Left ventricle myocardium inferior (tissue), 1 donor: ENCODE results near the gene MED7. TPM values are rescaled to one million over a fixed set of nuclear protein-coding genes. Genes with fewer than 3 reads are reported as not detected.

ENCODE experiments used
- DNase-seq: peaks from one replicate; pipeline ENCODE4 v3.0.0-alpha.2; 2020
- H3K27ac ChIP-seq: fragments of 200-600 bp; replicated peaks from 2 replicates; pipeline ENCODE4 v1.8.0; 2021
- H3K27me3 ChIP-seq: fragments of 200-600 bp; 2 replicates; pipeline ENCODE4 v1.8.0; 2021; ENCODE audit warnings: low read depth
- H3K36me3 ChIP-seq: fragments of 200-600 bp; 2 replicates; pipeline ENCODE4 v1.8.0; 2021
- H3K4me1 ChIP-seq: fragments of 200-600 bp; 2 replicates; pipeline ENCODE4 v1.8.0; 2021
- H3K4me3 ChIP-seq: fragments of 200-600 bp; 2 replicates; pipeline ENCODE4 v1.8.0; 2021; ENCODE audit warnings: mild to moderate bottlenecking, moderate library complexity
- H3K9me3 ChIP-seq: fragments of 200-600 bp; replicated peaks from 2 replicates; pipeline ENCODE4 v1.8.0; 2021
- intact Hi-C: fragments of 100-400 bp; cut with micrococcal nuclease; formaldehyde crosslinking; loops from one replicate; pipeline ENCODE4 v1.11.0; 2022
- total RNA-seq: library from RNA; stranded (reverse); fragmentation: NEBNext Ultra II Directional; extraction: Animal tissue kit (Norgen Biotek cat#: 25700); gene quantifications from one replicate; pipeline ENCODE4 v1.2.1, GENCODE V29; 2021
- TF ChIP-seq, protein P1 (sequence below): fragments of 200-600 bp; IDR thresholded peaks from 2 replicates; pipeline ENCODE4 v1.8.0; 2021; ENCODE audit warnings: antibody characterized with exemption, mild to moderate bottlenecking, borderline replicate concordance
- donor health status: DM: no; HTN: yes; CAD: no; lungs with severe emphysema.

MED7 gene
- total RNA-seq, 1 donor from 2014 or later, result 10.3 TPM

DNA sequence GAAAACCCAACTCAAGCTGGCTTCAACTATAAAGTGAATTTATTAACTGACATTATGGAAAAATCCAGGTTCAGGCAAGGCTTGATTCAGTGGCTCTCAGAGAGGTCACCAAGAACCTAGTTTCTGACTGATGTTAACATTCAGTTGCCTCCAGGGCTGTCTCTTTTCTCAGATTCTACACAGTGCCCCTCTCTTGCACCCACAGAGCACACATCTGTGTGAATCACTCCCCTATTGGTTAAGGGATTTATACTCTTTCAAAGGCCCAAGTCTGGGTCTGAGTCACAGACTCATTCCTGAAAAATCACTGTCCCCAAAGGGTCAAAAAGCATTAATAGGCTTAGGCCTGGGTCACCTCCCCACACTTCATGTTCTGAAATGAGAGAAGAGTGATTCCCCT, 27.7 kb downstream of the MED7 start:
- DNase-seq, result no peak
- TF ChIP-seq, protein P1, sequence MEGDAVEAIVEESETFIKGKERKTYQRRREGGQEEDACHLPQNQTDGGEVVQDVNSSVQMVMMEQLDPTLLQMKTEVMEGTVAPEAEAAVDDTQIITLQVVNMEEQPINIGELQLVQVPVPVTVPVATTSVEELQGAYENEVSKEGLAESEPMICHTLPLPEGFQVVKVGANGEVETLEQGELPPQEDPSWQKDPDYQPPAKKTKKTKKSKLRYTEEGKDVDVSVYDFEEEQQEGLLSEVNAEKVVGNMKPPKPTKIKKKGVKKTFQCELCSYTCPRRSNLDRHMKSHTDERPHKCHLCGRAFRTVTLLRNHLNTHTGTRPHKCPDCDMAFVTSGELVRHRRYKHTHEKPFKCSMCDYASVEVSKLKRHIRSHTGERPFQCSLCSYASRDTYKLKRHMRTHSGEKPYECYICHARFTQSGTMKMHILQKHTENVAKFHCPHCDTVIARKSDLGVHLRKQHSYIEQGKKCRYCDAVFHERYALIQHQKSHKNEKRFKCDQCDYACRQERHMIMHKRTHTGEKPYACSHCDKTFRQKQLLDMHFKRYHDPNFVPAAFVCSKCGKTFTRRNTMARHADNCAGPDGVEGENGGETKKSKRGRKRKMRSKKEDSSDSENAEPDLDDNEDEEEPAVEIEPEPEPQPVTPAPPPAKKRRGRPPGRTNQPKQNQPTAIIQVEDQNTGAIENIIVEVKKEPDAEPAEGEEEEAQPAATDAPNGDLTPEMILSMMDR, result no peak
- no peak overlapping the region for H3K4me3 ChIP-seq
- intact Hi-C loops, result no loop called here
- H3K27me3 ChIP-seq, result no peaks in the 10 kb centered on the region
- H3K27ac ChIP-seq, result peak overlapping the region; percentile 47
- H3K9me3 ChIP-seq, result no peaks in the 10 kb centered on the region
- H3K4me1 ChIP-seq, result no peaks in the 10 kb centered on the region
- no peaks in the 10 kb centered on the region for H3K36me3 ChIP-seq

DNA sequence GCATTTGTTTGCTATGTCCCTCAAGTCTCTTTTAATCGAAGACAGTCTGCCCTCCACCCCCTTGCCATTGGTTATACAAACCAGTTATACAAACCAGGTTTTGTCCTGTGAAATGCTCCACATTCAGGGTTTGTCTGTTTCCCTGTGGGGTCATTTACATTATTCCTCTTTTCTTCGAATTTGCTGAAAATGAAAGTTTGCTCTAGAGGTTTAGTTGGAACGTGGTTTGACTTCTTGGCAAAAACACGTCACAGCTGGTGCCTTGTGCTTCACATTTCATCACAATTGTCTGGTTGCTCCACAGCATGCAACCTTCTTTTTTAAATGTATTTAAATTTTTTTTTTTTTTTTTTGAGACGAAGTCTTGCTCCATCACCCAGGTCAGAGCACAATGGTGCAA, 29.7 kb downstream of the MED7 start:
- peaks cover 8% of the 10 kb centered on the region for H3K4me1 ChIP-seq
- no peaks in the 10 kb centered on the region for H3K27me3 ChIP-seq
- TF ChIP-seq, protein P1, result no peak
- no peak overlapping the region for H3K4me3 ChIP-seq
- H3K36me3 ChIP-seq, result no peaks in the 10 kb centered on the region
- H3K9me3 ChIP-seq, result no peaks in the 10 kb centered on the region
- intact Hi-C loops, result no loop called here
- DNase-seq, result no peak
- H3K27ac ChIP-seq, result no peak overlapping the region

DNA sequence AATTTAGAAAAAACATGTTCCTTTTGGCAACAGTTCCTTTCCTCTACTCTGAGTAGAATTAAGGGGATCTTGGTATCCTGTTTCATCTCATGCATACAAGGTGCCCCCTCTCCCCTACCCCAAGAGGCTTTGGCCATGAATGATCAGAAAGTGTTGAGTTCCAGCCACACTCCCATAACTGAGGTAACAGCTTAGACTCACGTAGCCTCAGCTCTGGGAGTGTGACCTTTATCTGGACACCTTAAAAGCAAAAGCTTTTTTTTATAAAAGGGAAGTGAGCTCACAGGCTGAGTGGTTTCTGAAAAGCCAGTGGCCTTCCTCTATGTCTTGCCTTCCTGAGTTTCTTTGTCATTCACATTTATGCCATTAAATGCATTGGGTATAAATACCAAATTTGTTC, 32.9 kb downstream of the MED7 start:
- H3K9me3 ChIP-seq, result no peaks in the 10 kb centered on the region
- H3K36me3 ChIP-seq, result no peaks in the 10 kb centered on the region
- TF ChIP-seq, protein P1, result no peak
- DNase-seq, result no peak
- intact Hi-C loops, result no loop called here
- peaks cover 8% of the 10 kb centered on the region for H3K4me1 ChIP-seq
- no peaks in the 10 kb centered on the region for H3K27me3 ChIP-seq
- H3K27ac ChIP-seq, result peak overlapping the region; percentile 32
- no peak overlapping the region for H3K4me3 ChIP-seq

DNA sequence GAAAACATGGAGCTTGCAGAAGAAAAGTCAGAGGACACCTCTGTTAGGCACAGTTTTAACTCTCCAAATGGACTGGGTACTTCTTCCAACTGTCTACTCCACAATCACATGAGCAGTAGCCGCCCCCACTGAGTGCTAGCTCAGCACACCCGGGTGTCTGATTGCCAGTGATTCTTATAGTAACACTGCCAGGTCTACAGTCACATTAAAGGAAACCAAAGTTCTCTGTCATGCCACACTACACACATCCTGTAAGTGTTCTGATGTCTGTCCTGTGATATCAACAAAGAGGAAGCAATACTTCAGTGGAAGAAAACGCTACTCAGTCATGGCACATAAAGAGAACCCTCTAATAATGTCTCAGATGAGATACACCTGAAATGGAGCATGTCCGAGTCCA, 33.7 kb downstream of the MED7 start, which contains the start of gene HAVCR2:
TSS of gene HAVCR2 (minus strand) at position 69 of the 400 bp plus-strand sequence. CDS start at position 8, 61 bp downstream.
- no peak for DNase-seq
- intact Hi-C loops, result no loop called here
- peaks cover 8% of the 10 kb centered on the region for H3K4me1 ChIP-seq
- H3K36me3 ChIP-seq, result no peaks in the 10 kb centered on the region
- no peaks in the 10 kb centered on the region for H3K9me3 ChIP-seq
- peak within 1 kb of the TSS; percentile 32 for H3K27ac ChIP-seq
- H3K27me3 ChIP-seq, result no peaks in the 10 kb centered on the region
- H3K4me3 ChIP-seq, result peak within 1 kb of the TSS; percentile 34
- TF ChIP-seq, protein P1, result no peak

DNA sequence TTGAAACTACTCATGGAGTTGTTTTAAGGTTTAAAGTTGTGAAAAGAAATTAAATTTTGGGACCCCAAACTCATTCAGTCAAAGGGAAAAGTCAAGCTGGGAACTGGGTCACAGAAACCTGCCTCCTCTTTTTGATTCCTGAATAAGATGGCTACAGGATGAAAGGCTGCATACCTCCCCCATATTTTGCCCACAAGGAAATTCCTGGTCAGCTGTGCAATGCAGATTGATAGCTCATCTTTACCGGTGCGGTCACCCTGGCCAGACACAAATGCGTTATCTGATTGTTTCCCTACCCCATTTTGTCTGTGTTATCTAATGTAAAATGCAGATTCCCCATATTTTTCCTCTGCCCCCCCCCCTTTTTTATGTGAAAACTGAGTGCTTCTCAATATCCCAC, 35.2 kb downstream of the MED7 start:
- no peak for DNase-seq
- Histone ChIP-seq H3K4me3 (no peak overlapping the region), H3K9me3 (no peaks in the 10 kb centered on the region), H3K27me3 (no peaks in the 10 kb centered on the region), H3K27ac (no peak overlapping the region), H3K4me1 (peaks cover 8% of the 10 kb centered on the region), H3K36me3 (no peaks in the 10 kb centered on the region)
- intact Hi-C loops, result no loop called here
- TF ChIP-seq, protein P1, result no peak
